Astrocyte of the hippocampus (primary cell): ENCODE results near the gene NOP9.

Experiments
- DNase-seq: peaks from one replicate; pipeline ENCODE4 v3.0.0; 2011; ENCODE audit warnings: low read depth, low spot score

NOP9 gene

DNA sequence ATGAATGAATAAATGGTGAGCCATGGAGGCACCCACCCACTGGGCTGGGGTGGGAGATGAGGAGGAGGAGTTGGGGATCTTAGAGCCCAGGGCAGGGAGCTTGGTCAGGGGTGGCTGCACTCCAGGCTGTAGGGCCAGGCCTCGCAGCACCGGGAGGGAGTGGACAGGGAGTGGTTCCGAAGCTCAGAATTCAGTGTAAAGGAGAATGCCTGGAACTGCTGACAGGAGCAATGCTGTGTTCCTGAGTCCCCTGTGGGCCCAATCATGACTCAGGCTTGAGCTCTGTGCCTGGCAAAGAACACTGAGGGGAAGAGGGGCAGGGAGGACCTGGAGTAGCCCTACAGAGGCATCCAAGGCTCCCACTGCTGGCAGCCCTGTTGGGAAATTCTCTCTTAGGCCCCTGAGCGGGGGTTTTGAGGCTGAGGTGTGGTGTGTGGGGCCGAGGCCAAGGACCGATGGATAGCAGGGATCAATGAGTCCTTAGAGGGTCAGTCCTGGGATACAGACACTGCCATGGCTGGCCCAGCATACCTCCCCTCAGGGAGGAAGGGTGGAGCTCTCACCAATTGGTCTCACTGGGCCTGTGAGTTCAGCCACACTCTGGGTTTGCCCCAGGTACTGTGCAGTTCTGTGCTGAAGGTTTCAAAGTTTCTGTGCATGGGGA is 18.7 kb upstream of the NOP9 start:
- no peak for DNase-seq

DNA sequence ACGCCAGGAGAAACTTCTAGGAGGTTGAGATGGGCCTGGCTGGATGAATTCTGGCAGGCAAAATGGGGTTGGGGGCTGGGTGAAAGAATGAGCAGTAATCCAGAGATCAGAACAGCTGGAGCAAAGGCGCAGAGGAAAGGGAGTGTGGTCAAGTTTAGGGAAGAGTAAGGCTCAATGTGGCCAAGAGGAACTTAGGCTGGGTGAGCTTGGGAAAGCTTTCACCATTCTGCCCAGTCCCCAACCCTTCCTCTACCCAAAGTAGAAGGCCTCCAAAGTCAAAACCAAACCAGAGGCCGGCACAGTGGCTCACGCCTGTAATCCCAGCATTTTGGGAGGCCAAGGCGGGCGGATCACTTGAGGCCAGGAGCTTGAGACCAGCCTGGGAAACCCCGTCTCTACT is 18.0 kb upstream of the NOP9 start:
- DNase-seq = no peak

DNA sequence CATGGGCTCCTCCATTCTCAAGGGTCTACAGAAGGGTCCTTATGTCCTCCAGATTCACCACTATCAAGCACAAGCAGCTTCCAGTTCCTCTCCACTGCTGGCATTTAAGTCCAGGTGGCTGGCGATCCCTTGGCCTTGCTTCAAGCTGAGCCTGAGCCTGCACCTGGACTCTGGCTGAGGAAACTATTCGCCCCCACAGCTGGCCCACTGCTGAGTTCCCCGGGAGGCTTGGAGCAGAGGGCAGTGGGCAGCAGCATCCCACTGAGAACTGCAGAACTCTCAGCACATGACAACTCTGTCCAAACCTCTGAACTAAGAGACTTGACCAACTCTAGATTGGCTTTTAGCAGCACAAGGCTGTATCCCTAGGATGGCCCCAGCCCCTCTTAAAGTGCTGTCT is 16.9 kb upstream of the NOP9 start:
- no peak for DNase-seq

DNA sequence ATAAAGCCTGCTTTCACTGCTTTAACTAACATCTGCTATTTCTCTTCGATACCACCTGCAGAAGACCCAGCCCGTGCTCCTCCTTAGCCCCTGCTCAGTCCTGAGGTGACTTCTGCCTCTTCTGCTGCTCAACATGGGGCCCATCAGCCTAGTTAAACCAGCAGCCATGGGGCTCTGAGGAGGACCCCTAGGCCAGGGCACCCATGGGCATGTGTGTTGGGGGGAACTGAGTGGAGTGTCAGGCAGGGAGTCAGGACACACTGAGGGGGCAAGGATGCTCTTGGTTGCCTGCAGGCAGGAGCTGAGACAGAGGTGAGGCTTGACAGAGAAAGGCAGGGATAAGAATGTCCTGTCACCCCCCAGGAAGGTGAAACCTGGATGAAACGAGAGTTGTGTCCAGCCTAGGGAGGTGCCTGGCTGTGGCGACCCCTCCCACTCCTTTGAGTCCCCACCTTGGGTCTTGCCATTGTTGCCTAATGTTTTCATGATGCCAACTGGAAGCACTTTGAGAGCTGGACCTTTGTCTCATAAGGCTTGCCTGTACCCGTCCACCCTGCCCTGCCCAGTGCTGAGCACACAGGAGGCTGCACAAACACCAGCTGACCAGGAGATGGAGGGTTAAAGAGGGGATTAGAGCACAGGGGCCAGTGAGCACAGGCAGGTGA is 15.7 kb upstream of the NOP9 start:
- no peak for DNase-seq

DNA sequence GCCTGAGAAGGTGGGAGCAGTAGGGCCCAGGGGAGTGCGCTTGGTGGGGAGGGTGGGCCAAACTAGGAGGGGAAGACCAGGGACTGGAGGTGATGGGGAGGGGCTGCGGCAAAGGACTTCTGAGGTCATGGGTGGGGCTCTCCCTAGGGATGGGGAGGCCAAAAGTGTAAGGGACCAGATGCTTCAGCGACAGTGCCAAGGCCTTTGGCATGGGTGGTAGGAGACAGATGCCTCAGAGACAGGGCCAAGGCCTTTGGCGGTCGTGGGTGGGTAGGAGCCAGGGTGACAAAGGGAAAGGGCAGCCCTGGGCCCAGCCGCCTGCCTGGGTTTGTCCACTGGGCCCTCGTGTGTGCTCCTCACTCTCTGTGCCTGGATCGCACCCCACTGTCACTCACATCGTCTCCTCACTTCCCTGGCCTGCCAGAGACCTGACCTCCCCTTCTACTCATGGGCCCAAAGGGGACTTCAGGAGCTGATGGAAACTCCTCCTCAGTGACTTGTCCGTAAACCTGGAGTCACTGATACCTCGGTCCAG is 15.1 kb upstream of the NOP9 start:
- DNase-seq = no peak

DNA sequence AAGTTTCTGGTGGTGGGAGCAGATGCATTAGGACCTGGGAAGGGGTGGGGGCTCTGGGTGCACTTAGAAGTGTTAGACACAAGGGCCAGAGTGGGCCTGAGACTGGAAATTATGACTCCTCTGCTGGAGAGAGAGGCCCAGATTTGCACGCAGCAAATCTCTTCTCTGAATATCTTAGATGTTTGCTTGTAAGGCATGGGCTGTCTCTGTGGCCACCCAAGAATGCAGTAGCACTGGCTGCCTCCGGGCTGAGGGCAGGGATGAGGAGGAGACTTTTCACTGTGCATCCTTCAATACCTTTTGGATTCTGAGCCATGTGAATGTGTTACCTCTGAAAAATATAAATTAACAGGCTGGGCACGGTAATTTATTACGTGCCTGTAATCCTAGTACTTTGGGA is 14.3 kb upstream of the NOP9 start:
- DNase-seq = peak; percentile 46

DNA sequence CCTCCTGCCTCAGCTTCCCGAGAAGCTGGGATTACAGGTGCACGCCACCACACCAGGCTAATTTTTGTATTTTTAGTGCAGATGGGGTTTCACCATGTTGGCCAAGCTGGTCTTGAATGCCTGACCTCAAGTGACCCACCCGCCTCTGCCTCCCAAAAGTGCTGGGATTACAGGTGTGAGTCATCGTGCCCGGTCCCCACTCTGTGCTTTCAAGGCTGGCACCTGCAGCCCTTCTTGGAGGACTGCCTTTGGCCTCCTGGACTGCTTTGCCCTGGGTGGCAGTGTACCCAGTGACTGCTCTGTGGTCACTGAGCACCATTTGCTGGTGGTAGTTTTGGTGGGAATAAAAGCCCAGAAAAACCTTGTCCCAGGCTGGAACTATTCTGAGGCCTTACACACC is 12.7 kb upstream of the NOP9 start:
- DNase-seq = no peak

DNA sequence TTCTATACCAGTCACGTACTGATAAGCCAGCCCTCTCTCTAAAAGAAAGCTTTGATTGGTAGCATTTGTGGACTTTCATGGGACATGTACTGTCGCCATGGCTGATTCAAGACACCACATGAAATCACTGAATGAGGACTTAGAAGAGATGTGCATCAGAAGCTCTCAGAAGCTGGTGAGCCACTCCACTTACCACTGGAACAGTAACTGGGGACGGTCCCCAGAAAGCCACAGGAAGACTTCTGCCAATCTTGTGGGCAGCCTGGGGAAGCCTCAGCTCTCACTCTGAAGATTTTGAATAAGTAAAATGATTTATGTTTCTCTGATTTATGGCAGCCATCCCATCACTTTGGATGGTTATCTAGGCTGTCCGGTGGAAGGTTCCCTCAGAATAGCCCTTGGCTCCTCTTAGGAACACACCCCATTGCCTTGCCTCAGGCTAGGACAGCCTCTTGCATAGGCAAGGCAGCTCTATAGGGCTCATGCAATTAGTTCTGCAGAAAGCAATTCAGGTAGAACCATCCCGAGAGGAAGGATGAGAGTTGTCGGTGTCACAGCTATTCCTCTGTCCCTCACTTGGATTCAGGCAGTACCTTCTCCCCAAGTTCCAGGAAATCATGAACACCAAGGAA is 9.9 kb upstream of the NOP9 start:
- no peak for DNase-seq

DNA sequence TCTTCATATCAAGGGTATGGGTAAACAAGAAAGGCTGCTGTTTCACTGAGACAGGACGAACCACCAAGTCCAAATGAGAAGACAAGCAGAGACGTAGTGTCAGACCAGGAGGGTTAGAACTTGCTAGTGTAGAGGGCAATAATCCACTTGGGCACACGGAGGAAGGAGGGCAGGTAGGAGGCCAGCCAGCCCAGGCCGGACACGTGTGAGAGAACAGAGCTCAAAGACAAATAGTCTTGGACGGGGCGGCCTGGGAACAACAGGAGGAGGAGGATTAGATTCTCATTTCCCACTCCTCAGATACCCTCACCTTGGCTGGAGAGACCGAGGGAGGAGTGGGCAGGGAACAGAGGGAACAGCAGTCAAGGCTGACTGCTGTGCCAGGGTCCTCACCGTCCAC is 8.9 kb upstream of the NOP9 start:
- DNase-seq = no peak

DNA sequence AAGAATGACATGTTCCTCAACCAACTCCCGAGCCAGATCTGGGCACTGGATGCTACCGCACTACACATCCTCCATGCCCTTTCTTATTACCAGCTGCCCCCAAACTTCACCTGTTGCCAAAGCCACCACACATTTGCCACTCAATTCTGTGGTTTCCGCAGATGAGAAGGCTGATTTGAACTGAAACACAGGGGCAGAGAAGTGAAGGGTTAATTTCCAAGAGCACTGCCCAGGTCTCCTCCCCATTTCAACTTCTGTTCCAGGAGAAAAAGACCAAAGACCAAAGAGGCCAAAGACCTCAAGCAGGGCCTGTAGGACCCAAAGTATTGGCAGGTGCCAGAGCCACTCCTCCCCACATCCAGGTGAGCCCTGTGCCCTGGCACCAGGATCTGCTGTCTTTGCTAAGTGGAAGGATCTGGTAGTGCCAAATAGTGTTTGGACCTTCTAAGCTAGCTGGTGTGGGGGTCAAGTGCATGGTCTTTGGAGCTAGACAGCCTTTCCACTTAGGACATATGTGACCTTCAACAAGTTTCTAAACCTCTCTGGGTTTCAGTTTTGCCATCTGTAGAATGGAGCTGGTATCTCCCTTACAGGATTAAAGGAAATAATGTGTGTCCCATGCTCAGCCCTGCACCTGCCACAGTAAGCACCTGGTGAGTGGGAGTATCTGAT is 8.1 kb upstream of the NOP9 start:
- no peak for DNase-seq

DNA sequence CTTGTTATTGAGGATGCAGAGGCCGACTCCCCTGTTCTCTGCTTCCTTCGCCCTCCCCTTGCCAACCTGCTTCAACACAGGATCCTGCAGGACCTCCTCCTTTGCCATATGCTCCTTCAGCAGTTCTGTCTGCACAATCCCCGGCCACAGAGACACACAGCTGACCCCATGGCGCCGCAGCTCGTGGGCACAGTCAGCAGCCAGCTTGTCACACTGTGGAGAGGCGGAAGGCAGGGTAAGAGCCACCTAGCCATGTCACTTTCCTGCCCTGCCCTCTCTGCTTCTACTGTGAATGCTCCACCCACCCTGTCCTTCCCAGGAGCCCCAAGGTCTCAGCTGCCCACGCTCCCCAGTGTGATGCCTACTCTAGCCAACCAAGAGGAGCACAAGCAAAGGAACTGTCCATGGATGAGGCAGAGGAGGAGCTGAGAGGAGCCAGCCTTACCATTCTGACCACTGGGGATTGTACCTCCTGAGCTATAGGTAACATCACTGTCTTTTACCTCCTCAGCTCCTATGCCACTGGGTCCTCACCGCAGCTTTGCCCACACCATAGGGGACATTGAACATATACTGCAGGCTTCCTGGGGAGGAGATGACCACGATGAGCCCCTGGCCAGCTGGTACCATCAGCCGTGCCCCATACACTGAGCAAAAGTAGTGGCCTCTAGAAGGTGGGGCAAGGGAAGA is 7.4 kb upstream of the NOP9 start:
- no peak for DNase-seq

DNA sequence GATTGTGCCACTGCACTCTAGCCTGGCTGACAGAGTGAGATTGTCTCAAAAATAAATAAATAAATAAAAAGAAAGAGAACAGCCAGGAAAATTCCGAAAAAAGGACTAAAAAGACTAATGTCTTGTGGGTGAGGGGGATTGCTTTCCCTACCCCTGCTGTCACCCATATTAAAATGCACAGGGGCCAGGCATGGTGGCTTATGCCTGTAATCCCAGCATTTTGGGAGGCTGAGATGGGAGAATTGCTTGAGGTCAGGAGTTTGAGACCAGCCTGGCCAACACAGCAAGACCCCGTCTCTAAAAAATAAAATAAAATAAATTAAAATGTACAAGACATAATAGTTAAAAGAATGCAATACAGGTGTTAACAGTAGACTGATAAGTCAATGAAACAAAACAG is 6.1 kb upstream of the NOP9 start:
- DNase-seq = no peak

DNA sequence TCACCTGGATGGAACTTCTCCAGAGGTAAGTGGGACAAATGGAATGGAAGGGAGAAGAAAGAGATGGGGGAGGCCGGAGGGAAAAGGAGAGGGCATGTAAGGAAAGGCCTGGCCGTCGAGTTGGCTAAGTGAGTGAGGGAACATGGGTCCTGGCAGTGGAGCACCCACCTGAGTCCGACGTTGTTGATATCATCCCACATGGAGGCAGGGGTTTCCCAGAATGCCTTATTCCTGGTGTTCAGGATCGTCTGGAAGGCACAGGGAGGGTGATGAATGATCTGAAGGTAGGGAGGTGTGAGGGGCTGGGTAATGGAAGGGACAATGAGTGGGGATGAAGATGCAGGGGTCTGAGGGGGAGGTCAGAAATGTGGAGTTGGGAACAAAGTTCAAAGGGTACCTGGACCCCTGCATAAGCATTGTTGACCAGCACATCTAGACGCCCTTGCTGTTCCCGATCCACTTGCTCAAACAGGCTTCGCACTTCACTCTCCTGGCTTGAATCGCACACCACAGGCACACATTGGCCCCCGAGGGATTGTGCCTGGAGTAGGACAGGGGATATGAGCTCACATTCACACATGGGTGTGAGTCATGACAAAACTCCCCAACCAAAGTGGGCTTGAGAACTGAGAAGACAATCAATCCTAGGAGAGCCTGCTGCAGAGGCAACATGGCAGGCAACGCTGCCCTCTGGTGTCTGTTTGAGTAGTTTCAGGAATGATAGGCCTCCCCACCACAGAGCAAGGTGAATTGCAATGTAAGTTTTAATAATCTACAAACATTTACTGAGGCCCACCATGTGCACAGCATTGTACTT is 3.1 kb upstream of the NOP9 start:
- DNase-seq = peak; percentile 94

DNA sequence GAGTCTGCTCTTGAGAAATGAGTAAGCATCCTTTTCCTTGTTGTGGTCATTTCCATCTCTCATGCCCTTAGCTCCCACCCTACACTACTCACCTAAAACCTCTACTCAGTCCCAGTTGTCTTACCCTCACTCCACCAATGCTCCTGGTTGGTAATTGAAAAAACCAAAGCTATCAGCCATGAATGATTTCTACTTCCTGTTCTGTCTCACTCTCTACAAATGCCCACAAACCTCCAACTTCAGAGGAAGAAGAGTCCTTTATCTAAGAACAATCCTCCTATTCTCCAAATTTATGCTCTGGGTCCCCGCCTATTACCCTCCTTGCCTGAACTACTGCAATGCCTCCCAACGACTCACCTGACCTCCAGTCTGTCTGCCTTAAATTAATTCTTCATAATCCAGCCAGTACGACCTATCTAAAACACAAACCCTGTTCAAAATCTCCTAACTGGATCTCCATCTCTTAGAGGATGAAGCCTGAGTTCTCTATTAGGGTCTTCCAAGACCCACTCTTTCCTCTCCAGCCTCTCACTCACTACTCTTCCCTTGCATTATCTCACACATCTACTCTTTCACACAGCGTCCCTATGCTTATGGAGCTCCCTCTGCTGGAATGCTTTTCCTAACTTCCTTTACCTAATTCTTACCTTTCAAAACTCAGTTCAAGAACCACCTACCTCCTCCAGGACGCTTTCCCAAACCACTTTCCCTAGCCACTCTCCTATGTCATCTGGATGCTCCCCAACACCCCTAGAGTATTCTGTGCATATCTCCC is 2.3 kb upstream of the NOP9 start:
- peak; percentile 46 for DNase-seq

DNA sequence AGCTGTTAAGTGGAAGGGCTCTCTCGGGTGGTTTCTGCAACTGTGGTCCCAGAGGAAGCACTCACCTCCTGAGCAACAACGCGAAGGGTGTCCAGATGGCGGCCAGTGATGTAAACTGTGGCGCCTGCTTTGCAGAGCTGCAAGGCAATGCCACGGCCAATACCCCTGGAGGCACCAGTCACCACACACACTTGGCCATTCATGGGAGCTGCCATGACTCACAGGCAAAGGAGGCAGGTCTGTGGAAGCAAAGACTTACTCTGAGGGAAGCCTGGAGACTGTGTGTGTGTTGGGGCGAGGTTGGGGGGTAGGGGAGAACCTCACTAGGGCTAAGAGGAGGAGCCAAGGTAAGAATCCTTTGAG is 777 bp upstream of the NOP9 start:
- peak; percentile 75 for DNase-seq

DNA sequence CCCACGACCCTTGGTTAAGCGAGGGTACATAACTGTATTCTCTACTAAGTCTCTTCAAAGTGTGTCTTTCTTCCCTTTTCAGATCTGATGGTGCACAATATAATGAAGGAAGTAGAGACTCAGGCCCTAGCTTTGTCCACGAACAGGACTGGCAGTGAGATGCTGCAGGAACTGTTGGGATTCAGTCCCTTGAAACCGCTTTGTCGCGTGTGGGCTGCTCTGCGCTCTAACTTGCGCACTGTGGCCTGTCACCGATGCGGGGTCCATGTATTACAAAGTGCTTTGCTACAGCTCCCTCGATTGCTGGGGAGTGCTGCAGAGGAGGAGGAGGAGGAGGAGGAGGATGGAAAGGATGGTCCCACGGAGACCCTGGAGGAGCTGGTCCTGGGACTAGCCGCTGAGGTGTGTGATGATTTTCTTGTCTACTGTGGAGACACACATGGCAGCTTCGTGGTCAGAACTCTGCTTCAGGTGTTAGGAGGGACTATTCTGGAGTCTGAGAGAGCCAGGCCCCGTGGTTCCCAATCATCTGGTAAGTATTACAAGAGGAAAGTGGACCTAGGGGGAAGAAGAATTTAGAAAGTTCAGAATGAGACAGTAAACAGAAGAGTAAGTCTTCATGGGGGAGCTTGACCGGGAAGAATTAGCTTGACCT is 803 bp downstream of the NOP9 start:
- no peak for DNase-seq

DNA sequence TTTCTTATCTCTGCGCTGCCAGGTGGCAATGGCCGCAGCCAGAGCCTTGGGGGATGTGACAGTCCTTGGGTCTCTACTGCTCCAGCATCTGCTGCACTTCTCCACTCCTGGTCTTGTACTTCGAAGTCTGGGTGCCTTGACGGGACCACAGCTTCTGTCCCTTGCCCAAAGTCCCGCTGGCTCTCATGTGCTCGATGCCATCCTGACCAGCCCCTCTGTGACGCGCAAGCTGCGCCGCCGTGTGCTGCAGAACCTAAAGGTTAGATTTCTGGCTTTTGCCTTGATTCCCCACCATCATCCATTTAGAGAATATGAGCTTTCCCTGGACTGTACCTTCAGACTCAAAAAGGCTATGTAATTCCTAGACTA is 4.4 kb downstream of the NOP9 start:
- DNase-seq = no peak

DNA sequence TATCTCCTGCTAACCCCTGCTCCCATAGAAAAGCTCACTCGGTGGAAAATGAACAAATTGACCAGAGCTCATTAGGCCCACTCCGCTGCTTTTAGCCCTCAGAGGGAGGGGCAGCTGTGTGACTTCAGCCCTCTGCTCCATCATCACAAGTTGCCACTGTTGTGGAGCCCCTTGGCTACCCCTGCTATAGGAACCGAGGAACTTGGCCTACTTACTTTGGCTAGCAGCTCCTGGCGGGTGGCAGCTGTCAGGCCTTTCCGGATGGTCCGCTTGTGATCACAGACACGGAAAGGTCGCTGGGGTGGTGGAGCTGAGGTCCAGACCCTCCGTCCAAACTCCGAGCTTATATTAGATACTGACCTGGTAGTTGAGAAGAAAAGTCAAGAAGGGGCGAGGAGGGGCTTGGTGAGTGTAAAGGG is 7.5 kb downstream of the NOP9 start:
- DNase-seq = no peak

DNA sequence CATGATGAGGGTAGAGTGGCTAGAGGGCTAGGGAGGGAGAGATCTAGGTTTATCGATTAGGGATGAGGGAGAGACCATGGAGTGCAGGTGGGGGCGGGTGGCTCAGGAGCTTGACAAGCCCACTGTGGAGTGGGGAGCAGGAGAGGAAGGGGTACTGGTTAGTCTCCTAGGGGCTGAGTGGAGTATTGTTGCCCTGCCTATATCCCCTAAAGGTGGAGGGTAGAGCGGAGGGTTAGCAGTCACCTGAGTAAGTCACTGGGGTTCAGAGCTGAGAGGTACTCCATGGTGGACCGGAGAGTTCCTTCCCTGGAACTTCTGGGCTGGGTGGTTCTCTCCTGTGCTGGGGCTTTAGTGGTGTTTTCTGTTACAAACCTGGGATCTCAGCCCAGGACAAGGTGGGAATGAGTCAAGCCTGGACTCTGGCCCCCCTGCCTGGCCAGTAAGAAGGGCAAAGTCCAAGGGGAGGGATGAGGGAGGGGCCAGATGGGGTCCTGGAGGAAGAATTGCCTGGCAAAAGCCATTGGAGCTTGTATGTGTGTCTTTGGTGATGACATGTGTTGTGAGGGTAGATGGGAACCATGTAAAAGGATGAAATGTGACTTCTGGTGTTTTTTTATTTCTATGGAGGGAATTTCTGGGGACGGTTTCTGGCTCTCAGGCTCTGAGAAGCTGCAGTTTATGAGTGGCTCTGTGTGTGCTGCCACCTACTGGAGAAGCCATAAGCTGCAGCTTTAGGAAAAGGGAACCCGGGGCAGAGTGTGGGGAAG is 8.1 kb downstream of the NOP9 start, which contains the start of gene CIDEB:
CIDEB (minus strand) TSS at position 403 of the 767 bp plus-strand sequence; CDS start at position 284, 119 bp downstream.
- DNase-seq = peak; percentile 80
